Measurements from ENCODE around the gene HOMER3. TPM values are rescaled to one million over a fixed set of nuclear protein-coding genes. Genes with fewer than 3 reads are reported as not detected.

HOMER3 gene
- total and polyA plus RNA-seq, 2 donors (not counting 3 experiments of a cell fraction or from before 2014, with no cell fraction given) = 139 to 184 TPM

DNA sequence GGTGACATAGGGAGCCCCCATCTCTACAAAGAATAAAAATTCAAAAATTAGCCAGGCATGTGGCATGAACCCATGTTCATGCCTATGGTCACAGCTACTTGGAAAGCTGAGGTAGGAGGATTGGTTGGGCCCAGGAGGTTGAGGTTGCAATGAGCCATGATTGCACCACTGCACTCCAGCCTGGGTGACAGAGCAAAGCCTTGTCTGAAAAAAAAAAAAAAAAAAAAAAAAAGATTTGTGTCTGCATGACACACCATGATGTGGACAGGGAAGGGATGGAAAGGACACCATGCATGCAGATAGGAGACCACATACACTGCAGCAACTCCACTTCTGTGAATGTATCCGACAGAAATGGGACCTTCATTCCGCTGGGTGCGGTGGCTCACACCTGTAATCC lies 34.0 kb upstream of the HOMER3 start:
- dilution Hi-C loops (cut with MboI; ENCODE audit: extremely low pct_ligation_motif_present, low sequenced_read_pairs) = no loop called here
- POLR2A ChIA-PET = interaction anchor here (0.8 kb wide), 1 partner anchor 11 kb away, joined by 3 read pairs; no protein-coding TSS in a partner anchor
- H3K27ac ChIP-seq (ENCODE audit: insufficient read depth, low read depth, low read length) = no peak overlapping the region

GRCh38 chr19:18972851-18973250 lies 31.8 kb upstream of the HOMER3 start:
- TF ChIP-seq POLR2A (IDR thresholded peaks at IDR 0.05; ENCODE audit: low read depth, low read length) (no peak), MYC (IDR thresholded peaks at IDR 0.05; ENCODE audit: low read depth, low read length) (no peak), FOS (IDR thresholded peaks at IDR 0.05; ENCODE audit: borderline replicate concordance, insufficient read depth, low read length) (no peak), MAX (IDR thresholded peaks at IDR 0.05; ENCODE audit: insufficient read depth, insufficient read length) (no peak), GATA2 (IDR thresholded peaks at IDR 0.05; ENCODE audit: insufficient read depth, insufficient read length, low read depth, low read length) (no peak), EZH2 (IDR thresholded peaks at IDR 0.05; ENCODE audit: borderline replicate concordance, low read depth, low read length, severe bottlenecking) (no peak), JUN (IDR thresholded peaks at IDR 0.05; ENCODE audit: borderline replicate concordance, insufficient read depth, insufficient read length, low read depth) (no peak), POLR2AphosphoS5 (IDR thresholded peaks at IDR 0.05; ENCODE audit: insufficient read depth, low read depth, low read length) (no peak)
- TF ChIP-seq, protein P1, sequence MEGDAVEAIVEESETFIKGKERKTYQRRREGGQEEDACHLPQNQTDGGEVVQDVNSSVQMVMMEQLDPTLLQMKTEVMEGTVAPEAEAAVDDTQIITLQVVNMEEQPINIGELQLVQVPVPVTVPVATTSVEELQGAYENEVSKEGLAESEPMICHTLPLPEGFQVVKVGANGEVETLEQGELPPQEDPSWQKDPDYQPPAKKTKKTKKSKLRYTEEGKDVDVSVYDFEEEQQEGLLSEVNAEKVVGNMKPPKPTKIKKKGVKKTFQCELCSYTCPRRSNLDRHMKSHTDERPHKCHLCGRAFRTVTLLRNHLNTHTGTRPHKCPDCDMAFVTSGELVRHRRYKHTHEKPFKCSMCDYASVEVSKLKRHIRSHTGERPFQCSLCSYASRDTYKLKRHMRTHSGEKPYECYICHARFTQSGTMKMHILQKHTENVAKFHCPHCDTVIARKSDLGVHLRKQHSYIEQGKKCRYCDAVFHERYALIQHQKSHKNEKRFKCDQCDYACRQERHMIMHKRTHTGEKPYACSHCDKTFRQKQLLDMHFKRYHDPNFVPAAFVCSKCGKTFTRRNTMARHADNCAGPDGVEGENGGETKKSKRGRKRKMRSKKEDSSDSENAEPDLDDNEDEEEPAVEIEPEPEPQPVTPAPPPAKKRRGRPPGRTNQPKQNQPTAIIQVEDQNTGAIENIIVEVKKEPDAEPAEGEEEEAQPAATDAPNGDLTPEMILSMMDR (IDR thresholded peaks at IDR 0.05; ENCODE audit: extremely low read depth in 1 of 2, insufficient read depth in 1 of 2, low read depth in 1 of 2, low read length in 2 of 2) = no peak
- intact Hi-C loops (cut with micrococcal nuclease) = loop anchor here (1.0 to 5.0 kb wide), 2 partner anchors 12 to 76 kb away; partner anchors contain the start of gene CERS1
- FAIRE-seq (no peak), DNase-seq (ENCODE audit: low read depth, low spot score) (peak; percentile 23)
- H3K9me3 ChIP-seq (replicated peaks; ENCODE audit: control insufficient read depth, insufficient read depth, low read length) = no peaks in the 10 kb centered on the region
- H3K4me2 ChIP-seq (ENCODE audit: insufficient read depth, low read length) = no peak overlapping the region
- no peaks in the 10 kb centered on the region for H3K27me3 ChIP-seq (ENCODE audit: control insufficient read depth in 2 of 2, insufficient read depth in 2 of 2, low read length in 2 of 2)
- peak overlapping the region; percentile 9 for H2AFZ ChIP-seq (ENCODE audit: low read depth, low read length)
- no peak overlapping the region for H3K4me3 ChIP-seq (replicated peaks in 1 of 3; ENCODE audit: insufficient read depth in 1 of 3, low read depth in 1 of 3, low read length in 3 of 3)
- peak overlapping the region; percentile 36 for H3K9ac ChIP-seq (replicated peaks; ENCODE audit: extremely low read depth, insufficient read depth, low read length)
- no peaks in the 10 kb centered on the region for H3K36me3 ChIP-seq (ENCODE audit: control insufficient read depth in 2 of 2, extremely low read depth in 1 of 2, insufficient read depth in 2 of 2, low read length in 2 of 2)
- H3K27ac ChIP-seq (ENCODE audit: insufficient read depth, low read depth, low read length) = peak overlapping the region; percentile 63
- CTCF ChIA-PET = interaction anchor here (1.0 to 2.5 kb wide), 3 partner anchors 11 to 53 kb away, joined by 3 to 21 read pairs (median 3); partner anchors contain the start of genes COPE and DDX49
- H4K20me1 ChIP-seq (replicated peaks; ENCODE audit: control insufficient read depth, extremely low read depth, insufficient read depth, low read length) = no peaks in the 10 kb centered on the region
- no TSS peak for BruUV-seq (replicated peaks)
- POLR2A ChIA-PET = interaction anchor here (0.5 kb wide), 1 partner anchor 16 kb away, joined by 15 read pairs; no protein-coding TSS in a partner anchor
- no peaks in the 10 kb centered on the region for H3K79me2 ChIP-seq (ENCODE audit: control insufficient read depth, insufficient read depth, low read length)
- dilution Hi-C loops (cut with MboI; ENCODE audit: extremely low pct_ligation_motif_present, low sequenced_read_pairs) = no loop called here
- no peaks in the 10 kb centered on the region for H3K9me1 ChIP-seq (replicated peaks; ENCODE audit: control insufficient read depth, extremely low read depth, insufficient read depth, low read length)
- H3K4me1 ChIP-seq (ENCODE audit: control insufficient read depth, extremely low read depth, insufficient read depth, low read length) = peaks cover 27% of the 10 kb centered on the region

More for the DNA sequence above, 34.0 kb upstream of the HOMER3 start:
- intact Hi-C loops (cut with micrococcal nuclease) = no loop called here
- H2AFZ ChIP-seq (ENCODE audit: low read depth, low read length) = no peak overlapping the region
- no peaks in the 10 kb centered on the region for H3K9me1 ChIP-seq (replicated peaks; ENCODE audit: control insufficient read depth, extremely low read depth, insufficient read depth, low read length)
- H3K79me2 ChIP-seq (ENCODE audit: control insufficient read depth, insufficient read depth, low read length) = no peaks in the 10 kb centered on the region
- no TSS peak for BruUV-seq (replicated peaks)
- no peak for FAIRE-seq
- peaks cover 16% of the 10 kb centered on the region for H3K4me1 ChIP-seq (ENCODE audit: control insufficient read depth, extremely low read depth, insufficient read depth, low read length)
- H3K4me2 ChIP-seq (ENCODE audit: insufficient read depth, low read length) = no peak overlapping the region
- no peak overlapping the region for H3K4me3 ChIP-seq (replicated peaks in 1 of 3; ENCODE audit: insufficient read depth in 1 of 3, low read depth in 1 of 3, low read length in 3 of 3)
- CTCF ChIA-PET = no interaction called here
- TF ChIP-seq MYC (IDR thresholded peaks at IDR 0.05; ENCODE audit: low read depth, low read length) = no peak
- TF ChIP-seq, protein P1 (IDR thresholded peaks at IDR 0.05; ENCODE audit: extremely low read depth in 1 of 2, insufficient read depth in 1 of 2, low read depth in 1 of 2, low read length in 2 of 2) = no peak
- no peaks in the 10 kb centered on the region for H3K36me3 ChIP-seq (ENCODE audit: control insufficient read depth in 2 of 2, extremely low read depth in 1 of 2, insufficient read depth in 2 of 2, low read length in 2 of 2)
- DNase-seq (ENCODE audit: low read depth, low spot score) = no peak
- no peaks in the 10 kb centered on the region for H4K20me1 ChIP-seq (replicated peaks; ENCODE audit: control insufficient read depth, extremely low read depth, insufficient read depth, low read length)
- H3K9me3 ChIP-seq (replicated peaks; ENCODE audit: control insufficient read depth, insufficient read depth, low read length) = no peaks in the 10 kb centered on the region
- no peaks in the 10 kb centered on the region for H3K27me3 ChIP-seq (ENCODE audit: control insufficient read depth in 2 of 2, insufficient read depth in 2 of 2, low read length in 2 of 2)
- H3K9ac ChIP-seq (replicated peaks; ENCODE audit: extremely low read depth, insufficient read depth, low read length) = no peak overlapping the region

All from endothelial cell of umbilical vein (primary cell).